Measurements from ENCODE around the gene PRSS57.

- TF ChIP-seq CTCF (IDR thresholded peaks at IDR 0.05) (no peak), POLR2A (IDR thresholded peaks at IDR 0.05) (peak; percentile 41), EP300 (IDR thresholded peaks at IDR 0.05) (no peak)
Measured at GRCh38 chr19:662962-663681, 32.1 kb downstream of the PRSS57 start, which contains the start of gene RNF126.
